GM12874 (cell line): Measurements from ENCODE around the gene RASAL2.
A peak's percentile ranks its signal among the peaks of the same experiment; 100 is the strongest.

ENCODE experiments used
- CTCF ChIP-seq: IDR thresholded peaks from 2 replicates; pipeline ENCODE4 v1.5.1; 2011; ENCODE audit warnings: low read depth, mild to moderate bottlenecking, control low read depth, low read length, moderate library complexity; ENCODE audit not compliant: insufficient read depth

RASAL2 gene

GRCh38 chr1:178052650-178053461 is 41.0 kb upstream of the RASAL2 start:
- TF ChIP-seq CTCF, result no peak

GRCh38 chr1:178055093-178055492 is 38.8 kb upstream of the RASAL2 start:
- TF ChIP-seq CTCF, result peak; percentile 22; the same call in 1 of the 2 replicates

- no peak for TF ChIP-seq CTCF
These were observed 38.0 kb upstream of the RASAL2 start for GRCh38 chr1:178055779-178056471.

- no peak for TF ChIP-seq CTCF
These were observed 36.7 kb upstream of the RASAL2 start for GRCh38 chr1:178057141-178057765.

GRCh38 chr1:178057912-178058534 is 35.9 kb upstream of the RASAL2 start:
- no peak for TF ChIP-seq CTCF

- no peak for TF ChIP-seq CTCF
These were observed 32.9 kb upstream of the RASAL2 start for GRCh38 chr1:178060789-178061556.
